GM19351 (cell line): ENCODE data around the gene DOC2B.
A peak's percentile ranks its signal among the peaks of the same experiment; 100 is the strongest.
"Not testable (repeated sequence)": the region's sequence is repeated elsewhere in the genome, so short reads cannot be mapped to it uniquely, and the experiment has no call there.

Source experiments
- ATAC-seq: cut with Tn5 transposase; IDR thresholded peaks from one replicate; pipeline ENCODE4 v1.9.1; 2021; ENCODE audit warnings: mild to moderate bottlenecking, moderate library complexity; ENCODE audit not compliant: unreplicated experiment

Gene DOC2B

DNA sequence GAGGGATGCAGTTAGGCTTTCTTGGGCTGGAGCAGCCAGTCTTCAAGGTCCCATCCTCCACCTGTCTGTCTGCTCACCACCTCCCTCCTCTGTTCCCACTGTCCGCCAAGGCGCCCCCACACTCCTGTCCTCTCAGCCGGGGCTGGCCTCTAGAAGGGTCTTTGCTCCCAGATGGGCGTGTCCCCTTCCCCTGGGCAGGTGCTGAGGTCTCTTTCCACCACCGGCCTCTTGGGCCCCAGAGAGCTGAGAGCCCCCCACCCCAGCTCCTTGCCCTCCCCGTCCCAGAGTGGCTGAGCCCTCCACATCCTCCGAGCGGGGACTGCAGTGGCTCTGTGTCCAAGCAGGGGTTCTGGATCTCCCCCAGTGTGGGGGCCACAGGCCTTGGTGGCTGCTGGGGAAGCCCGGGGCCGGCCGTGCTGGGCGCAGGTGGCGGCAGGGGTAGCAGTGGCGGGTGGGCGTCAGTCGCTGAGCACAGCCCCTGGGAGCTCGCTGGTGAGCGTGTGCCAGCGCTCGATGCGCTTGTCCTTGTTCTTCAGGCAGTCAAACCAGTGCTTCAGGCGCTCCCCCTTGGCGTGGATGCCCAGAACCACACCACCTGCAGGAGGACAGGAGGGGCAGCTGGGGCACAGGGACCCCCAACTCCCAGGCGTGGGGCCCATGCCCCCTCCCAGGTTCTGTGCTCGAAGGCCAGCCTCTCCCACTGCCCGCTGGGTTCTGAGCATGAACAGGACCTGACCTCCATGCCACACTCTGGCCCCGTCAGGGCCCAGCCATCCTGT is 34.3 kb downstream of the DOC2B start:
- ATAC-seq, result no peak

DNA sequence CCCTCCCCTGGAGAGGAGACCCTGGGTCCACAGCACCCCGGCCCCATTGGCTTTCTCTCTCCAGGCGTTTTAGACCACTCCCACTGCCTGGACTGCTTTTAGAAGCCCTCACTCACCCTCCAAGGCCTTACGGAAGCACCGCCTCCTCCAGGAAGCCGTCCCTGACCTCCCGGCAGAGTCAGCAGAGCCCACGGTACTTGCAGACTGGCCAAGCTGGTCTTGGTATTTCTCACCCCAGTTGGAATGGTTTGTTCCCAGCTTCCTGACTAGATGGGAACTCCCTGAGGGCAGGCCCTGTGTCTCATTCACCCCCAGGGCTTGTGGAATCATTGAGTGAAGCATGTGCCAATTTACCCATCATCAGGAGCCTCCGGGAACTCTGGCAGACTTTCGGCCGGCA is 34.9 kb downstream of the DOC2B start:
- ATAC-seq, result no peak

DNA sequence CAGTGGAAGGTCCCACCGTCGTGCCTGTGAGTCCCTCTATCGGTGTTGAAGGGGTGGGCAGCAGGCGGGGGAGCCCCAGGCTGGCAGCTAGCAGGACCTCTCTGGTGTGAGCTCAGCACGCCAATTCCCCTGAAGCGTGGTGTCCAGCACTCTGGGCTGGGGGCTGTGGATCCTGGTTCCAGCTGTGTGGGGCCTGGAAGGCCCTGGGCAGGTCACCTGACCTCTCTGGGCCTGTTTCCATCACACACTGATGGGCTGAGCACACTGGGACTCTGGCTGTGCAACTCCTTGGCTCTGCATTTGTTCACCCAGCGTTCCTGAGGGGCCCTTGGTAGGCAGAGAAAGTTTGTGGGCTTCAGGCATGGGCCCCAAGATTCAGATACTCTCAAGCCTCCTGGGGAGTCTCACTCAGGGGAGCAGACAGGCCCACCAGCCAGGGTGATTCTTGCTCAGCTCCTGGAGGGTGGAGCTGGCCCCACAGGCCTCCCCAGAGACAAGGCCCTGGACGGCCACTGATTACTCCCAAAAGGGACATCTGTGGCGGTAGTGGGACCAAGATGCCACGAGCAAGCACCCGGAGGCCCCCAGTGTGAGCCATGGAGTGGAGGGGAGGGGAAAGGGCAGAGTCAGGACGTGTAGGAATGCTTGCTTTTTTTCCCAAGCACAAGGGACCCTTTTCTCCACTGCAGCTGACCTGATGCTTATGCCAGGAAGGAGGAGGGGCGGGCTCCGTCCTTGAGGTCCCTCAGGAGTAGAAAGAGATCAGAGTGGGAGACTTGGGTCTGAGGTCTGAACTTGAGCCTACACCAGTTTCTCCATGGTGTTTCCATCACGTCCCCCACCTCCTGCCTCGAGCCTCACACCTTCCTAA is 35.5 kb downstream of the DOC2B start:
- no peak for ATAC-seq

DNA sequence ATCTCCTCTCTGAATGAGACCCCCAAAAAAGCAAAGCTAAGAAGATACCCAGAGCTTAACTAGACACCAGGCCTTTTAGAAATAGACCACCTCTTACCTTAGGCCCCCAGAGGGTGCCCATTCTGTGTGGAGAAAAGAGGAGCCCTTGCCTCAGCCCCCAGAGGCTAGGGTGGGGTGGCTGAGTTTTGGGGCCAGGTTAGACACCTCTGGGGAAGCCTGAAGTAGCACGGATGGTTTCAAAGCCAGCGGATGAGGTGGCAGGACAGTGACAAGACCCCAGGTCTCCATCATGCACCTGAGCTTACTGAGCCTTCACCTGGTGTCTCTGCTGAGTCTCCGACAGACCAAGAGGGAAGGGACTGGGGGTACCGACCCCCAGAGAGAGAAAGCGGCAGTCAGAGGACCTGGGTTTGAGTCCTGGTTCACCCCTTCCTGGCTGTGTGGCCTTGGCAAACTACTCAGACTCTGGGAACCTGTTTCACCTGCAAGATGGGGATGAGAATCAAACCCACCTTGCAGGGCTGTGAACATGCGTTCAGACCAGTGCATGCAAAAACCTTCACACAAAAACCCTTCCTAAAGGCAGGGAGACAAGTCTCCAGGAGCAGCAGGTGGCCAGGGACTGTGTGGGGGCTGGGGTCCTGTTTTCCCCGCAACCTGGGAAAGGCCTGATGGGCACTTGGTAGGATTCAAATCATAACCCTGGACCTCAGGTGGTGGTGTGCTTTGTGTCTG is 36.3 kb downstream of the DOC2B start:
- ATAC-seq, result no peak

DNA sequence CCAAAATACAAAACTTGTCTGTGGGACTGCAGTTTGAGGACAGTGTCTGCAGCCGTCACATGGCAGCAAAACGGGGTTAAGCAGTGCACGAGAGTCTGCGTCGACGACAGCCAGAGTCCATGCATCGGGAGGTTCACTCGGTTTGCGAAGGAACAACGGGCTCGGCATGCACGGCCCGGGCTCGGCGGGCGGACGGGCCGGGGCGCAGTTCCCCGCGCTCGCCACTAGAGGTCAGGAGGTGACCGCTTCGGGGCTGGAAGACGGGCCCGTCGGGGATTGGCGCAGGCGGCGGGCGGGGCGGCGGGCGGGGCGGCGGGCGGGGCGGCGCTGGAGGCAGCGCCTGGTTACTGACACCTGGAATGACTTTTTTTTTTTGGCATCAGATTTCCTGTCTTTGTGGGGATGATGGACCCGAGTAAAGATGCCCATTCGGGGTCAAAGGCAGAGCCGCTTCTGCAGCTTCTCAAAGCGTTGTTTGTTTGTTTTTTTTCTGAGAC is 37.6 kb downstream of the DOC2B start:
- ATAC-seq, result no peak

DNA sequence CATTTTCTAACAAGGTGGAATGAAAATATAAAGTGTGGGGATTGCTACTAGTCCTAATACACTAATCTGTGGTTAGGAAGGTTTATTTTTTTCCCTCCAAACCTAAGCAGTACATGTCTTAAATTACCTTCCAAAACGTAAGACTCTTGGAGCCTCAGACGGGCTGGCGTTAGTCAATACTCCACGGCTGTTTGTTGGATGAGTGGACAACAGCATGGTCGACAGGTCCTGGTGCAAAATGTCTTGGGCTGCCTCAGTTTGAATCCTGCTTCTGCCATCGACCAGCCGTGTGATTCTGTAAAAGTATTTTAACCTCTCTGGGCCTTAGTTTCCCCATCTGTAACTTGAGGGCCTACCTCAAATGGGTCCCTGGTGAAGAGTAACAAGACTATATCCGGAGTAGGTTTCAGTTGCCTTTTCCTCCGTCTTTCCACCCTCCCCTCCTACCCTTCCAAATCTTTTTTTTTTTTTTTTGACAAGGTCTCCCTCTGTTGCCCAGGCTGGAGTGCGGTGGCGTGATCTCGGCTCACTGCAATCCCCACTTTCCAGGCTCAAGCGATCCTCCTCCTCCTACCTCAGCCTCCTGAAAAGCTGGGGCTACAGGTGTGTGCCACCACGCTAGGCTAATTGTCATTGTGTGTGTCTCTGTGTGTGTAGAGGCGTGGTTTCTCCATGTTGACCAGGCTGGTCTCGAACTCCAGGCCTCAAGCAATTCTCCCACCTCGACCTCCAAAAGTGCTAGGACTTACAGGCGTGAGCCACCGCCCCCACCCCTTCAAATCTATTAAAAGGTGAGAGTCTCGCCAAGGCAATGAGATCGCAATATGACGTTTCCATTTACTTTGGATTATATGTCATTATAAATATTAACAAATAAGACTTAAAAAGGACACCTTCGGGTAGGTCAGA is 38.3 kb downstream of the DOC2B start:
- ATAC-seq, result no peak

DNA sequence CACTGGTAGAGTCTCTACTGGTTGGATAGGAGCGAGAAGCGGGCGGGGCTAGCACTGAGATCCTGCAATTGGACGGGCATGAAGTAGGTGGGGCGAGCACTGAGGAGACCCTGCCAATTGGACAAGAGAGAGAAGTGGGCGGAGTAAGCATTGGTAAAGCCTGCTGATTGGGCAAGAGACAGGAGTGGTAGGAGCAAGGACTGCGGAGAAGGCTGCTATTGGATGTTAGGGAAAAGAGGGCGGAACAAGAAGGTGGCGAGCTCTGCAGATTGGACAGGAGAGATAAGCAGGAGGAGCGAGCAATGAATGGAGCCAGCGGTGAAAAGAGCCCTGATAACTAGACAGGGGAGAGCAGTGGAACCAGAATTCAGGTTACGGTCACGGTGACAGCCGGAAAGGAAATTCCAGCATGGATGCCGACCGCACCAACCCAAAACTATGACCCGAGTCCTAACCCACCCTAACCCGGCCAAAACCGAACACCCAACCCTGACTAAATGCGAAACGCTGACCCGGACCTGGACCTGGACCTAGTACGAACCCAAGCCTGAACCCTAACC is 39.3 kb downstream of the DOC2B start:
- ATAC-seq, result no peak

DNA sequence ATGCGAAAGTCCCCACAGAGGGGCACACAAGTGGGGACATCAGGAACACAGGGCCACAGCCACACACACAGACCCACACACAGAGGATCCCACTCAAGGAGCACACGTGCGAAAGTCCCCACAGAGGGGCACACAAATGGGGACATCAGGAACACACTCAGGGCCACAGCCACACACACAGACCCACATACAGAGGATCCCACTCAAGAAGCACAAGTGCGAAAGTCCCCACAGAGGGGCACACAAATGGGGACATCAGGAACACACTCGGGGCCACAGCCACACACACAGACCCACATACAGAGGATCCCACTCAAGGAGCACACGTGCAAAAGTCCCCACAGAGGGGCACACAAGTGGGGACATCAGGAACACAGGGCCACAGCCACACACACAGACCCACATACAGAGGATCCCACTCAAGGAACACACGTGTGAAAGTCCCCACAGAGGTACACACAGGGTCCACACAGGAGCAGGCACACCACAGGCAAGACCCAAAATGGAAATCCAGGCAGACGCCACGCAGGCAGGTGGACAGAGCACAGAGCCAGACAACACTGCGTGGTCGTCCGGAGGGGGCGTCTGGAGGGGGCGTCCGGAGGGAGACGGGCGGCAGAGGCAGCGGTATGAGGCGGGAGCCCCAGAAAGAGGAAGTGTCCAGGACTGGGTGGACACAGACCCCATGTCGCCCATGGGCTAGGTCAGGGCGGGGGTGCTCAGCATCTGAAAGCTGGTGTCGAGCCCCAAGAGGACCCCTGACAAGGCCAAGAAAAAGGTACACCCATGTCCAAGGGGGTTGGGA is 41.8 kb downstream of the DOC2B start:
- not testable (repeated sequence) for ATAC-seq

DNA sequence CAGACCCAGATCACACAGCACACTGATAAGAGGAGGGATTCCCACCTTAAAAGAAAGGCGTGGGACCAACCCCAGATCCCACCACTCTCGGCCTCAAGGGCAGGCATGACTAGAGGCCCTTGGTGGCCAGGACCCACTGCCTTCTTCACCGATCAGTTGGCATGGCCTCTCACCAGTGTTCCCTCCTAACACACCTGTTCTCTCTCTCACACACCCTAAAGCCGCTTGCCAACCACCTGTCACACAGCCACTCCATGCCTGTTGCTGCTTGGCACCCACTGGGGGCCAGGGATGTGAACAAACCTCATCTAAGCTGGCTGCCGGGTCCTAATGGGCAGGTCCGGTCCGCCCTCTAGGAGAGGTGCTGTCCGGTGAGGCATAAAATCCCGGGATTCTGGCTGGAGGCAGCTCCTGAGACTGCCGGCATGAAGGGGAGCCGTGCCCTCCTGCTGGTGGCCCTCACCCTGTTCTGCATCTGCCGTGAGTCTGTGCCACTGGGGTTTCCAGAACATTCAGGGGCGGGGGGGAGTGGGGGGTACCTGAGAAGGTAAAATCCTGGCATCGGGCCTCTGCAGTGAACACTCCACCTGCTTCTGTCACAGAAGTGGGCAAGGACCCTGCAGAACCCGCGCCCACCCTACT is 44.2 kb downstream of the DOC2B start, which contains the start of gene SCGB1C2:
TSS of gene SCGB1C2 (plus strand) at position 404 of the 642 bp plus-strand sequence. CDS start at position 426, 22 bp downstream.
- not testable (repeated sequence) for ATAC-seq

DNA sequence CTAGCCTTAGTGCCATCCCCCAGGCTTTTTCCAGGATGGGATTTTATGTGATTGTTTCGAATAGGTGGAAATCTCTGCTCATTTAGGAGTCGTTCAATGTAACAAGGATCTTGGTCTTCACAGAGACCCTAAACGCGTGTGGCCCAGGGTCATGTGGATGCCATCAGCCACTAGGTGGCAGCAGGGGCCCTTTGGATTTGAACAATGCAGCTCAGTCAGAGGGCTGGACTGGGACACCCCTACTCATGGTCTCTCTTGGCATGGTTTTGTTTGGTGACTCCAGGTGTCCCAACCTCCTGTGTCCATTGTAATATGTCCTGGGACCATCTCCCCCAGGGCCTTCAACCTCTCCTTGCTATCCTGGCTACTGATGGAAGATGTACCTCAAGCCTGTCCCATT is 44.9 kb downstream of the DOC2B start:
- peak; percentile 69 for ATAC-seq

DNA sequence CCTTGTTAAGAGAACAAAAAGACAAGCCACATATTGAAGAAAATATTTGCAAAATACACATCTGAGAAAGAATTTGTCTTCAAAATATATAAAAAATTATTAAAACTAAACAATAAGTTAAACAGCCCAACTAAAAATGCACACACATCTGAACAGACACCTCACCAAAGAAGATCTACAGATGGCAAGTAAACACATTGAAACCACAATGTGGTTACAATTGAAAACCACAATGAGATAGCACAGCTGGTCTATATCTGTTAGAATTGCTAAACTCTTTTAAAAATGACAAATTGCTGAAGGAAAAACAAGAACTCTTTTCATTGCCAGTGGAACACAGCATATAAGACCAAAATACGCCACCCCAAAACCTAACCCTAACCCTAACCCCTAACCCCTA is 45.6 kb downstream of the DOC2B start:
- ATAC-seq, result not testable (repeated sequence)

DNA sequence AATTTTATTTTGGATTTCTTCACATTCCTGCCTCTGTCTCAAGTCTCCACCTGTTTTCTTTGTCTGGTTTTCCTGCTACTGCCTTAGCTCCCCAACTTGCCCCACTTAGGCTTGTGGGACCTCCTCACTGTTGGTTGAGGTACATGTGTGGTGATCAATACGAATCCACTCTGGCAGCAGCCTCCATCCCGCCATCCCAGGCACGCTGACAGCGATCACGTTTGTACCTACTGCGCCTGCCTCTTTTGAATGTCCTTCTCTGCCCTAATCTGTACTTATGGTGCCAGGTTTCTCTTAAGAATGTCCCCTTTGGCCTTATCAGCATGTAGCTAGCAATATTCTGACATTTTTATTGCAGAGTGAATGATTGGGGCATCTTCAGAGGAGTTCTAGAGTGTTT is 46.4 kb downstream of the DOC2B start:
- ATAC-seq, result not testable (repeated sequence)

DNA sequence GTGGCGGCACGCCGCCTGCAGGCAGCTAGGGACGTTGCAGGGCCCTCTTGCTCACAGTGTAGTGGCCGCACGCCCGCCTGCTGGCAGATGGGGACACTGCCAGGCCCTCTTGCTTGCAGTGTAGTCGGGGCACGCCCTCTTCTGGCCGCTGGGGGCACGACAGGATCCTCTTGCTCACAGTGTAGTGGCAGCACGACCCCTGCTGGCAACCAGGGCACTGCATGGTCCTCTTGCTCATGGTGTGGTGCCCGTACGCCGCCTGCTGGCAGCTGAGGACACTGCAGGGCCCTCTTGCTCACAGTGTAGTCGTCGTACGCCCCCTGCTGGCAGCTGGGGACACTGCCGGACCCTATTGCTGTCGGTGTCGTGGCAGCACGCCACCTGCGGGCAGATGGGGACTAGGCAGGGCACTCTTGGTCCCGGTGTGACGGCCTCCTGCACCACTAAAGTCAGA is 47.1 kb downstream of the DOC2B start:
- peak; percentile 73 for ATAC-seq

DNA sequence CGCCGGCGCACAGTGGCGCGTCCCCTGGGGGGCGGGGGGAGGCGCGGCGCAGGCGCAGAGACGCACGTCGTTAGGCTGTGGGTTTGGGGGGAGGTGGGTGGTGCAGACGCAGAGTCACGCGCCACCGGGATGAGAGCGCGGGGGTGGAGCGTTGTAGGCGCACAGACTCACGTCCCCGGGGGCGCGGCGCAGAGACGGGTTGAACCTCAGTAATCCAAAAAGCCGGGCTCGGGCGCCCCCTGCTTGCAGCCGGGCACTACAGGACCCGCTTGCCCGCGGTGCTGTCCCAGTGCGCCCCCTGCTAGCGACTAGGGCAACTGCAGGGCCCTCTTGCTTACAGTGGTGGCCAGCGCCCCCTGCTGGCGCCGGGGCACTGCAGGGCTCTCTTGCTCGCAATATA is 47.5 kb downstream of the DOC2B start:
- ATAC-seq, result not testable (repeated sequence)

DNA sequence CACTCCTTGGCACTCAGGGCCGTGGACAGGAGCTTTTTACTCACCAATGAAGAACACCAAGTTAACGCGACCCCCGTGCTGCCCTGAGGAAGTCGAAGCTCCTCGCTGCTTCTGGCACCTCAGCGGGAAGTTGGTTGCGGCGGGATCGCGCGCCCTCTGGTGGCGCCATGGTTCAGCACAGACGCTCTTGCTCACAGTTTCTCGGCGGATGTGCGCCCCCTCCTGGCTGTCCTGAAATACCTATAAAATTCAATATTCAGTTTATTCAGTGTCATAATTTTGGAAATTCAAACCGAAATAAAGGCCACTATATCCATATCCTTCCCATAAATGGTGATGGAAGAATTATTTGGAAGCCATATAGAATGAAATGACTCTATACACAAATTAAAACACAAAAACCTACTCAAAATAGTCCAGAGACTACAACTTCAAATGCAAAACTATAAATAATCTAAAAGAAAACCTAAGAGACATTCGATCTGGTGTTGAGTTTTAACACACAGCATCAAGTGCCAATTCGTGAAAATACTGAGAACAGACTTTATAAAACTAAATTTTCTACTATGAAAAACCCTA is 63.0 kb downstream of the DOC2B start:
- not testable (repeated sequence) for ATAC-seq

DNA sequence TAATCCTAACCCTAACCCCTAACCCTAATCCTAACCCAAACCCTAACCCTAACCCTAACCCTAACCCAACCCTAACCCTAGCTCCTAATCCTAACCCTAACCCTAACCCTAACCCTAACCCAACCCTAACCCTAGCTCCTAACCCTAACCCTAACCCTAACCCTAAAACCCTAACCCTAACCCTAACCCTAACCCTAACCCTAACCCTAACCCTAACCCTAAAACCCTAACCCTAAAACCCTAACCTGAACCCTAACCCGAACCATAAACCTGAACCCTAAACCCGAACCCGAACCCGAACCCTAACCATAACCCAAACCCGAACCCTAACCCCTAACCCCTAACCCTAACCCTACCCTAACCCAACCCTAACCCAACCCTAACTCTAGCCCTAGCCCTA is 68.3 kb downstream of the DOC2B start:
- ATAC-seq, result not testable (repeated sequence)
